DMS114 treated with DMSO at 0.1 percent for 48 hours (cell line): ENCODE data around the gene KIF1A.

Experiments used
- DNase-seq: peaks from one replicate; lab custom pipeline; 2025; ENCODE audit not compliant: unreplicated experiment; lab: John Stamatoyannopoulos, UW

Gene KIF1A

GRCh38 chr2:240819858-240820606, at the start of gene KIF1A:
TSS of gene KIF1A (minus strand) at chr2:240820219. CDS start at chr2:240797752, 22,467 bp downstream.
- DNase-seq: peak; percentile 59

- no peak for DNase-seq
Observed at GRCh38 chr2:240869109-240869955, 49.3 kb upstream of the KIF1A start.

DNA sequence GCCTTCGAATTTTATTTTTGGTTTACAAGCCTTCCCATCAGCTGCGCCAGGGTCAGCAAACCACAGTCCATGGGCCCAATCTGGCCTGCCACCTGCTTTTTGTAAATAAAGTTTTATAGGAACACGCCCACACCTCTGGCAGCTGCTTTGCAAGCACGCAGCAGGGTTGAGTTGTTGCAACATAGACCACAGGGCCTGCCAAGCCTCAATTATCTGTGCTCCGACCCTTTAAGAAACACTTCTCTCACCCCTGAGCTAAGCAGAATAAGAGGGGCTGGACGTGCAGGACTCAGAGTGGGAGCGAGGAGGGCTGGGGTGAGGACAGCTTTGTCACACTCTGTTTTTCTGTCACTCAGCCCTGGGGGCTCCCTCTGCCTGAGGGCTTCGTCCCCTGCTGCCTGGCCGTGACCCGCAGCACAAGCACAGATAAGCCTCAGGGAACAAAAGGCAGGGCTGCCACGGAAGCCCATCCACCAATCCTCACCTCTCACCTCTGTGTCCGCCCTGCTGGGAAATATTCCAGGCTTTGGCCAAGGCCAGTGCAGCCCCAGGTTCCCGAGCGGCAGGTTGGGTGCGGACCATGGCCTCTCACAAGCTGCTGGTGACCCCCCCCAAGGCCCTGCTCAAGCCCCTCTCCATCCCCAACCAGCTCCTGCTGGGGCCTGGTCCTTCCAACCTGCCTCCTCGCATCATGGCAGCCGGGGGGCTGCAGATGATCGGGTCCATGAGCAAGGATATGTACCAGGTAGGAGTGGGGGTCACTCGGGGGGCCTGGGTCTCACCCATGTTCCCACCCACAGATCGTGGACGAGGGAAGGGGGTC, 48.5 kb upstream of the KIF1A start, which contains the start of gene AGXT:
TSS of gene AGXT (plus strand) at position 539 of the 823 bp plus-strand sequence. CDS start at position 581, 42 bp downstream.
- DNase-seq: no peak

- no peak for DNase-seq
Observed at GRCh38 chr2:240865391-240865790, 45.4 kb upstream of the KIF1A start.

- no peak for DNase-seq
Observed at GRCh38 chr2:240864475-240864874, 44.5 kb upstream of the KIF1A start.

GRCh38 chr2:240861547-240861946, 41.5 kb upstream of the KIF1A start:
- DNase-seq: no peak

DNA sequence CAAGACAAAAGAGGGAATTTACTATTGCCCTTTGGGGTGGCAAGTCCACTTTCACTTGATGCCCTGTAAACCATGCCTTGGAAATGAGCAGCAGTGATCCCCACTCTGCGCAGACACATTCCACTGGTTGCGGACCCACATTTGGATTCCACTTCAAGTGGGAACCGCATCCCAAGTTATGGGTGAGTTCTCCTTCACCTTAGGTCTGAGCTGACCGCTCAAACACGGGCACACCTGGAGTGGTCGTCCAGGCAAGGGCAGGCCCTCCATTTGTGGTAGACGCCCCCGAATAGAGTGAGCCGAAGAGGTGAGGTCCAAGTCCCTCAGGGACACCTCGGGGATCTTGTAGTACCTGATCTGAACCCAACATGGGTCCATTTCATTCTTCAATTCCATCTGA, 38.9 kb upstream of the KIF1A start:
- no peak for DNase-seq

DNA sequence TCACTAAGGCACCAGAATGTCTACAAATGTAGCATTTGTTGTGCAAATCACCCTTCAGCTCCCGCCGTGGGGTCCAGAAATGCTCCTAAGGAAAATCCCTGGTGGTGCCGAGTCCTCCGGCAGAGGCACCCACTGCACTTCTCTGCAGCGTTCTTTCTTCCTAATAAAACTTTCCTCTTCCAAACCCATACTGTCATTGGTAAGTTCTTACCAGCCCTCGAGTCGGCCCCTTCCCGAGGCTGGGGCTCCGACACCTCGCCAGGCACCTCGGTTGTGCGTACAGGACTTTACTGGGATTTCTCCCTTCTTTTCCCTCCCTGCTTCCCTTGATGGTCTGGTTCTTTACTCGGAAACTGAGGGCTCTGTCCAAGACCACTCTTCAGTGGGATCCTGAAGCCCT, 38.3 kb upstream of the KIF1A start:
- no peak for DNase-seq

DNA sequence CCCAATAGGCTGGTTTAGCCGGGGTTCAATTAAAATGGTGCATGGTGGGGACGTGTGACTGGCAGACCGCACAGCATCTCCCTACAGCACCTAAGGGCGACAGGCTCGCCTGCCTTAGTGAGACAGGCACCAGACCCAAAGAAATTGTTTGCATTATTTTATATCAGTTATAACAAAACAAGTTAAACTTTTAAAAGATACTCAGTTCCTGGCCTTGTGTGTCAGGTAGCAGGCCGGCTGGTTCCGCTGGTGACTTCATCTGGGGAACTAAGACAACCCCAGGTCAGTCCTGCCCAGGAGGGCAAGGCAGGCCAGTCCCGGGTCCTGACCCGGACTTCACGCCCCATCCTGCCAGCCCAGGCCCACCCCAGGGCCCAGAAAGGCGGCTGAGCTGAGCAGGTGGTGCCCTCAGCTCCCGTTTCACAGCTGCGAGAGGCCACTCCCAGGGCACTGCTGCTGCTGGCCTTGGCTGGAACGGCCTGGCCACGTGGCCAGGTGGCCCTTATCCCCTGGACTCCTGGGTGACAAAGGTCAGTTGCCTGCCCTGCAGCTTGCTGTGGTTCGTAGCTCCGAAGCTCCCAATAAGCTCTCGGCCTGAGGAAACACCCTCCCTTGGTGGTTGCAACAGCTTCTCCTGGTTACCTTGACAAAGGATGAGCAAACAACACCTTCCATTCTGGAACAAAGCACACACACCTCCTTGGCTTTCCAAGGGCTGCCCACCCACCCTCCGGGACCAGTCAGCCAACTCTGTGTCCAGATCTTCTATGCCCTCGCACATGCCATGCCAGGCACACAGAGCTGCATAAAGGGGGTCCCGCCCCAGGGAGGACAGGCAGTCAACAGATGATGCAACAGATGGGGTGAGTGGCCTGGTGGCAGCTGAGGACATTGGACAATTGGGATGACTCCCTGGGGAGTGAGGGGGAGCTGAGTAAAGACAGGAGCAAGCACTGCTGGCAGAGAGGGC, 37.3 kb upstream of the KIF1A start:
- no peak for DNase-seq

- no peak for DNase-seq
Observed at GRCh38 chr2:240856151-240856980, 36.3 kb upstream of the KIF1A start.

GRCh38 chr2:240855670-240856069, 35.7 kb upstream of the KIF1A start:
- no peak for DNase-seq

GRCh38 chr2:240852671-240853314, 32.8 kb upstream of the KIF1A start:
- DNase-seq: no peak

- peak; percentile 61 for DNase-seq
Observed at GRCh38 chr2:240851078-240851991, 31.3 kb upstream of the KIF1A start.

- no peak for DNase-seq
Observed at GRCh38 chr2:240850756-240851077, 30.7 kb upstream of the KIF1A start.

DNA sequence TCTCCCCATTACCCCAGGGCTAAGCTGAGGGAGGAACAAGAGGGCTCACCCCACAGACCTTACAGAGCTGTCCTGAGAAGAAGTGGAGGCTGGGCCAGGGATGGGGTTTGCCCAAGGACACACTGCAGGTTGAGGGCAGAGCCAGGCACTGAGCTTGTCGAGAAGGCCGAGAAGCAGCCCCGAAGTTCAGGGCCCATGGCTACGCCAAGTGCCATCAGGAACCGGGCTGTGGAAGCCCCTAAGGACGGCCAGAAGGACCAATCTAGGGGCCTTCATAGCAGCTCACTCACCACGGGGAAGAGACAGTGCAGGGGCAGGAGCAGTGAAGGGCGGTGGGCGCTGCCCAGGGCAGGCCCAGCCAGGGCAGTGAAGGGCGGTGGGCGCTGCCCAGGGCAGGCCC, 30.0 kb upstream of the KIF1A start:
- no peak for DNase-seq

DNA sequence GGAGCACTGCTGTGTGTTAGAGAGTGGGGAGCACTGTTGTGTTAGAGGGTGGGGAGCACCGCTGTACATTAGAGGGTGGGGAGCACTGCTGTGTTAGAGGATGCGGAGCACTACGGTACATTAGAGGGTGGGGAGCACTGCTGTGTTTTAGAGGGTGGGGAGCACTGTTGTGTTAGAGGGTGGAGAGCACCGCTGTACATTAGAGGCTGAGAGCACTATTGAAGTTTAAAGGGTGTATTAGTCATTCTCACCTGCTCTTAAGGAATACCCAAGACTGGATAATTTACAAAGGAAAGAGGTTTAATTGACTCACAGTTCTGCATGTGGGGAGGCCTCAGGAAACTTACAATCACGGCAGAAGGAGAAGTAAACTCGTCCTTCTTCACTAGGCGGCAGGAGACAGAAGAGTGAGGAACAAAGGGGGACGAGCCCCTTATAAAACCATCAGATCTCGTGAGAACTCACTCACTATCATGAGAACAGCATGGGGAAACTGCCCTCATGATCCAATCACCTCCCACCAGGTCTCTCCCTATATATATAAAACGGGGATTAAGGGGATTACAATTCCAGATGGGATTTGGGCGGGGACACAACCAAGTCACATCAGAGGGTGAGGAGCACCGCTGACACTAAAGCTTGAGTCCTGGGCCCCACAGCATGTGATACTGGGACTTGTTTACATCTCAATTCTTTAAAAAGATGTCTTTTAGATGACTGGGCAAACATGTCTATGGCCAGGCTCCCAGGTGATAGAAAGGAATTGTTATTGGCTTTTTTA, 29.1 kb upstream of the KIF1A start:
- no peak for DNase-seq

DNA sequence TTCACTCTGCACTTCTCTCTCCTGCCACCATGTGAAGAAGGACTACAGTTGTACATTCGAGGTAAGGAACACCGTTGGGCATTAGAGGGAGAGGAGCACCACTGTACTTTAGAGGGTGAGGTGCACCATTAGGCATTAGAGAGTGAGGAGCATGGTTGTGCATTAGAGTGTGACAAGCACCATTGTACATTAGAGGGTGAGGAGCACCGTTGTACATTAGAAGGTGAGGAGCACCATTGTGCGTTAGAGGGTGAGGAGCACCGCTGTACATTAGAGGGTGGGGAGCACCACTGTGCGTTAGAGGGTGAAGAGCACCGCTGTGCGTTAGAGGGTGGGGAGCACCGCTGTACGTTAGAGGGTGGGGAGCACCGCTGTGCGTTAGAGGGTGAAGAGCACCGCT, 27.8 kb upstream of the KIF1A start:
- no peak for DNase-seq
